Measurements from ENCODE around the gene TPCN1.

Gene TPCN1

DNA sequence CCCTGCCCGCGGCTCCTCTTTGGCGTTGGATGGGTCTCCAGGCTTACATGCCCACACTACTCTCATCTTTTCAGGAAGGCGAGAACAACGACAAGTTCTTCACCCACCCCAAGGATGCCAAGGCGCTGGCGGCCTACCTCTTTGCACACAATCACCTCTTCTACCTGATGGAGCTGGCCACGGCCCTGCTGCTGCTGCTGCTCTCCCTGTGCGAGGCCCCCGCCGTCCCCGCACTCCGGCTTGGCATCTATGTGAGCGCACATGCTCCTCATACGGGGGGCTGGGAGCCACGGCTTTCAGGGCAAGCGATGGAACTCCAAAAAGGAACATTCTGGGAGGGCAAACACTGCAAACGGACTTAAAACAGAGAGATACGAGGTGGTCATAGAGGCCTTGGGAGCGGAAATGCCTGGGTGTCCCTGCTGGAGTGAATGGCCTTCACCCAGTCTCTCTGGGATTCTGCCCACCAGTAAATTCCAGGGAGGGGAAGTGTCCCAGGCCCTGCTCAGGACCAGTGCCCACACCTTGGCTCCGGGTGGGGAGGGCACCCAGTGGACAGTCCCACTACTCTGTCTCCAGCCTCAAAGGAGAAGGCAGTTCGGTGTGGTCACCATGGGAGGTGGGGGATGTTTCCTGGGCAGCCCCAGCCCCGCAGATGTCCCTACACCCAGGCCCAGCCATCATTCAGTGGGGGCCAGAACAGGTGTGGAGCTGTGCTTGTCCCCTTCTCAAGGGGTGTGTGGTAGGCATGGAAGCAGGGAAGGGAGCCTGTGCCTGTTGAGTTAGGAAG lies 45.0 kb downstream of the TPCN1 start:
- no peak for DNase-seq

DNA sequence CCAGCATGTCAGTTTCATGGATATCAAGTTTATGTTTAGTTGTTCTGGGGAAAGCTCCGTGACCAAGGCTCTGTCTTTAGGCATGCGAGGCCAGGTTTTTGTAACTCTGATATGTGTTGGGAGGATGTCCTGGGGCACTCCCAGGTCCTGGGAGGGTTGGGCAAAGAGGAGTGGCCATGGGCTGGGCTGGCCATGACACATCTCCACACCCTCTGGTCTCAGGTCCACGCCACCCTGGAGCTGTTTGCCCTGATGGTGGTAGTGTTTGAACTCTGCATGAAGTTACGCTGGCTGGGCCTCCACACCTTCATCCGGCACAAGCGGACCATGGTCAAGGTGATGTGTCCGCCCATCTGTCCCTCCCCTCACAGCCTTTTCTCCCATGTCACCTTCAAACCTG lies 46.4 kb downstream of the TPCN1 start:
- DNase-seq = no peak

DNA sequence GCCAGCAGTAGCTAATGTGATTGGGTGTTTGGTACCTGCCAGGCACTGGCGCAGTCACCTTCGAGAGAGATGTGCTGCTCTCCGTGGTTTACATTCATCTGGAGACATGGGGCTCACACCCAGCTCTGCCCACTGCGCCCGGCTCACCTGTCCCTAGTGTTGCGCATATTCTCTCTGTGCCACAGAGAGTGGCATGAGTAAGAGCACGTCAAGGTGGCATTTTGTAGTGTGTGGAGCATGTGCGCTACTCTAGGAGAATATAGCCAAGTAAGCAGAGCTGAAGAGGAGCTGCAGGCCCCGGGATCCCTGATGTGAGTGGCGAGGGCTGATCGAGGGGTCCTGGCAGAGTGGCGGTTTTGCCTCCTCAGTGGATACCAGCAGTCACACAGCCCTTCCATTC lies 46.9 kb downstream of the TPCN1 start:
- DNase-seq = no peak

DNA sequence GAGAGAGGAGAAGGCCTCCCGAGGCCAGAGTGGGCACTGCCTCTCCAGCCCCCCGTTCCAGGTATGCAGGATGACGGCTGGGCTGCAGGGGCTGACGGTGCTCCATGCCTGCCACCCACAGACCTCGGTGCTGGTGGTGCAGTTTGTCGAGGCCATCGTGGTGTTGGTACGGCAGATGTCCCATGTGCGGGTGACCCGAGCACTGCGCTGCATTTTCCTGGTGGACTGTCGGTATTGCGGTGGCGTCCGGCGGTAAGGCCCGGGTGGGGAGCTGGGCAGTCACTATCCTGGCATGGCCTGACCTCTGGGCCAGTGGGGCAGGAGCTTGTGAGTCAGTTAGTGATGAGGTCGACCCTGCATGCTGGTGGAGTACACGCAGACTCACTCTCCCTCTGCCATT lies 47.4 kb downstream of the TPCN1 start:
- no peak for DNase-seq

DNA sequence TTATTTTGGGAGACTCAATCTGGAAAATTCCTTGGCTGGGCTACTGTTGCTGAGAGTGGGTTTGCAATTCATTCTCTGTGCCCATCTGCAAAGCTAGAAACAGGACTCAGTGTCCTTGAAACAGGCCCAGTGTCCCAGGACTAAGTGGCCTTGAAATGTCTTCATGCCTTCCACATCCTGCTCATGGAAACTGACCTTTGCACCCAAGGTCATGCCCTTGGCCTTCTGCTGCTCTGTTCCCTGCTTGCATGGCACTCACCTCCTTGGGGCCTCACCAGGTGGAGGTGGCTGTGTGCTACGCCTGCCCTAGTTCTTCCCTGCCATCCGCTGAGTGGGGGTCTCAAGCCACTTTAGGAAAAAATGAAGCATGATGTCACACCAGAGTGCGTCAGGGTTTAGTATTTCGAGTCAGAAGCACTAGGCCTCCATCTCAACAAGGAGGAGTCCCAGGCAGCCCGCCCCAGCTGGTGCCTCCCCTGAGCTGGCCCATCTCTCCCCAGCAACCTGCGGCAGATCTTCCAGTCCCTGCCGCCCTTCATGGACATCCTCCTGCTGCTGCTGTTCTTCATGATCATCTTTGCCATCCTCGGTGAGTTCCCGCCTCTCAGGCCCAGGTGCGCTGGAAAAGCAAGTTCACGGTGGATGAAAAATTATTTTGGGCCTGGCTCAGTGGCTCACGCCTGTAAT lies 48.1 kb downstream of the TPCN1 start:
- no peak for DNase-seq

DNA sequence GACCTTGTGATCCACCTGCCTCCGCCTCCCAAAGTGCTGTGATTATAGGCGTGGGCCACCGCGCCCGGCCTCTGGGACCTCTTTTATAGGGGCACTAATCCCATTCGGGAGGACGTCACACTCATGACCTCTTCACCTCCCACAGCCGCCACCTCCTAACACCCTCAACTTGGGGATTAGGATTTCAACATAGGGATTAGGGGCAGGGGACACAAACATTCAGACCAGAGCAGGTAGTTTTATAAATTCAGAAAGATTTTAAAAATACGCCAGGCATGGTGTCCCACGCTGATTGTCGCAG lies 49.4 kb downstream of the TPCN1 start:
- no peak for DNase-seq

DNA sequence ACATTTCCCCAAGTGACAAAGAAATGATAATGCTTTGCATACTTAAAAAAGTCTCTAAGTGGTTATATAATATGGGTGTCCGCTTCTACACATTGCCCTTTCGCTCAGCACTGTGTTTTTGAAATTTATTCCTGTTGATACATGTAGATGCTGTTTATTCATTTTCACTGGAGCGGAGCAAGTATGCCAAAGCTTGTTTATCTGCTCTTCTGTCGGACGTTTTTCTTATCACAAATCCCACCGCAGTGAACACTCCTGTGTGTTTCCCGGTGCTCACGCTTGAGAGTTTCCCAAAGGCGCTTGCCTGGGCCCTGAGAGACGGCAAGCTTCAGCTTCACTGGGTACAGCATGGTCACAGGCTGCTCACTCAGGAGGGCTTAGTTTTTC lies 50.2 kb downstream of the TPCN1 start:
- DNase-seq = no peak

DNA sequence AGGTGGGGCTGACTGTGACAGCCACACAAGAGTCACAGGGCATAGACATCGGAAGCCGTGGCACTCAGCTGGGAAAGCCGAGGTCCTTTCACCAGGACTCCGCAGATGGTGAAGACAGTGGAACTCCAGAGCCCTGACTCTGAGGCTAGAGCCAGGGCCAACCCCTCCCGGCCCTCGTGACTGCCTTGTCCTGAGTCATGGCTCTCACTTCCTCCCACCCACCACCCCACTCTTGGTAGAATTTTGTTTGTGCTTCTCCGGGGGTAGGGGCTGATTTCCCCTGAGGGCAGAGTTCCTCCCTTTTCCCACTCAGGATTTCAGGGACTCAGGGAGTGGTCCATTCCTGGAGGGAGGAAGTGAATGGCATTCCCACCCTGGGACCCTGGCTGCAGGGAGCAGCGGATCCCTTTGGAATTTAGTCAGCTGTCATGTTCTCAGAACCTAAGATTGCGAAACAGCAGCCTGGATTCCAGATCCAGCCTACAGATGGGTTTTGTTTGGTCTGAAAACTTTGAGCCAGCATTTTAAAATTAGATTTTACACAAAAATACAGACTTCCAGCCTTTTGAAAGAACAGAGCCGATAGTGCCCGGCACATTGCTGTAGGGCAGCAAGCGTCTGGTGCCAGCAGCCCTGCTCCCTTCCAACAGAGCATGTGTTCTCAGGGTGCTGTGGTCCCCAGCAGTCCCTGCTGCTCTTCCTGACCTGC lies 50.7 kb downstream of the TPCN1 start:
- DNase-seq = no peak

DNA sequence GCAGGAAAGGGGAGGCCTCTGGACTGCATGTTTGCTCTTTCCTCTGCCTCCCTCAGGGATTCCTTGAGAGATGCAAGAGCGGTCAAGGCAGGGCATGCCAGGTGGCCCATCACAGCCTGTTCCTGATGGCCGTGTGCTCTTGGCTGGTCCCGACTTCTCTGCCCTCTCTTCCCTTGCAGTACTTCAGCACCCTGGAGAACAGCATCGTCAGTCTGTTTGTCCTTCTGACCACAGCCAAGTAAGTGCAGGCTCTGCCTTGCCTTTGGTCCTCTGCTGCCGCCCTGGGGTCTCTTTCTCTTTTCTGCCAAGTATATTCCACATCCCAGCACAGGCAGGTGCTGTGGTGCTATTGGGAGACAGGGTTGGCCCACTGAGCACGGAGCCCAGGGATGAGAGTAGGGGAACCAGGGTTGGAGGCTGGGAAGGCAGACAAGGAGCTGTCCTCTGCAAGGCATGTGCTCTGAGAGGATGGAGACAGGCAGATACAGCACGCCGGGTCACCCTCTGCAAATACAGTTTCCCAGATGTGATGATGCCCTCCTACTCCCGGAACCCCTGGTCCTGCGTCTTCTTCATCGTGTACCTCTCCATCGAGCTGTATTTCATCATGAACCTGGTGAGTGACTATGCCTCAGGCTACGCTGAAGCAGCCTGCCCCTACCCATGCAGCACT lies 51.9 kb downstream of the TPCN1 start:
- no peak for DNase-seq

DNA sequence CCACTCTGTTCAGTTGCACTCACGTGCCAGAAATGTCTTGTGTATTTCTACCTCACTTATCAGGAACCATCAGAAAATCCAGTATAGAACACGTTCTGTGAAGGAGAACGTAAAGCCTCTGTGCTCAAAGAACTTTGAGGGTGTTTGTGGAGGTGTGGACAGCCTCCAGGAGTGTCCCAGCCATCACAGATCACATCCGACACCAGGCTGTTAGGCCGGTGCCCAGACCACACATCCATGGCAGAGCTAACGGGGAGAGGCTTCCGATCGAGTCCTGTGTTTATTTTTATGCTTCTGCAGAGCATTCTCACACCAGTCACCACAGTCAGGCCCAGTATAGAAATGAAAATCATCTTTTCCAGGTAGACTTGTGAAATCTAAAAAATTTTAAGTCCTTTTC lies 53.6 kb downstream of the TPCN1 start:
- no peak for DNase-seq

DNA sequence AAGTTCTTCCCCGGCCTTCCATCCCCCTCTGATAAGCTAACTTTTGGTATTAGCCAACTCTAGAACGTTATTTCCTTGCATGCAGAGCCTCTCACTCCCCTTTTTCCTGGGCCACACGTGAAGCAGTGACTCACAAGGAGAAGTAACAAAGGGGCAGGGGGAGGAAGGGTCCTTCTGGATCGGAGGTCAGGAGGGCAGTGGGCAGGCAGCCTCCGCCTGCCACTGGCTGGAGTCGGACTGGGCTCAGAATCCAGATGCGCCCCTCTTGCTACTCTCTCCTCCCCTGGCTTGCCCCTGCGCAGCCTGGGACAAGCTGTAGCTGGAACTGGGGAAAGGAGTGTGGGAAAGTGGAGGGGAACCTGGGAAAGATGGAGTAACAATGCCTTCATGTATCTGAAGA lies 55.0 kb downstream of the TPCN1 start:
- no peak for DNase-seq

DNA sequence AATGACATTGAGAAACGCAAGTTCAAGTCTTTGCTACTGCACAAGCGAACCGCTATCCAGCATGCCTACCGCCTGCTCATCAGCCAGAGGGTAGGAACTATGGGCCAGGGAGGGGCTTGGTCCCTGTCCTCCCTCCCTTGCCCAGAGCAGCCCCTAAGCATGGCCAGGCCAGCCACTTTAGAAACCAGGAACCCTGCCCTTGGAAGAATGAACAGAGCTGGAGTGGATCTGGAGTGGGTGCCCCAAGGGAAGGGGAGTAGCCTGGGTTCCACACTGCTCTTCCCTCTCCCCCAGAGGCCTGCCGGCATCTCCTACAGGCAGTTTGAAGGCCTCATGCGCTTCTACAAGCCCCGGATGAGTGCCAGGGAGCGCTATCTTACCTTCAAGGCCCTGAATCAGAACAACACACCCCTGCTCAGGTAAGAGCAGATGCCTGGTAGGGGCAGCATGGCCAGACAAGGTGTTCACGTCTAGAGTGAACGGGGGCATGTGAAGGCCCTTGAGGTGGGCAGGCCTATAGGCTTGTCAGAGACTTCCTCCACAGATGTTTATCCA lies 55.8 kb downstream of the TPCN1 start:
- DNase-seq = no peak

DNA sequence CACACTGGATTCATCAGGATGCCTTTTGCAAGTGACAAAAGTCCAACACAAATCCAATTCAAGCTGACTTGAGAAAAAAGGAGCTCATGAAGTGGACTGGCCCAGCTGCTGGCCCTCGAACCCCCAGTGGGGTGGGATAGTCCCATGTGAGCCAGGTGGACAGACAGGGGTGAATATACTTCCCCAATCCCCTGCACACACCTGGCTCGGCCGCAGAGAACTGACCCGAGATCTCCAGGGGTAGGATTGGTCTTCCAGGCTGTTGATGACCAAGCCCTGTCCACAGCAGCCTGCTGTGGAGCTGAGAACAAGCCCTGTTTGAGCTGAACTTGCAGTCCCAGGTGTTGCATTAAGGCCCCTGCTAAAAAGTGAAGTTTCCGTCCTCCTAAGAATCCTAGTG lies 56.2 kb downstream of the TPCN1 start:
- DNase-seq = no peak

DNA sequence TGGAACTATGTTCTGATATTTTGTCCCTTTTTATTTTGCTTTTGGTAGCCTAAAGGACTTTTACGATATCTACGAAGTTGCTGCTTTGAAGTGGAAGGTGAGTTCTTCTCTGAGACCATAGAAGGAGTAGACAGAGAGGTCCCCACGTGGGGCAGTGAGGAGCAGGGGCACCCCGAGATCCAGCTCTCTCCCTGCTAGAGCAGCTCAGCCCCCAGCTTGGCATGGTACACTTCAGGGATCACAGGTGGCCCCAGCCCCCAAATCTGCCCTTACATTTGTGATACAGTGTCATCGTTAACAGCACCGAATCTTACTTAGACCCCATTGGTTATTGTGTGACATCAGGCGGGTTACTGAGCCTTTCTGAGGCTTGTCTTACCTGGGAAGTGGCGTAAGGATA lies 56.9 kb downstream of the TPCN1 start:
- DNase-seq = no peak

DNA sequence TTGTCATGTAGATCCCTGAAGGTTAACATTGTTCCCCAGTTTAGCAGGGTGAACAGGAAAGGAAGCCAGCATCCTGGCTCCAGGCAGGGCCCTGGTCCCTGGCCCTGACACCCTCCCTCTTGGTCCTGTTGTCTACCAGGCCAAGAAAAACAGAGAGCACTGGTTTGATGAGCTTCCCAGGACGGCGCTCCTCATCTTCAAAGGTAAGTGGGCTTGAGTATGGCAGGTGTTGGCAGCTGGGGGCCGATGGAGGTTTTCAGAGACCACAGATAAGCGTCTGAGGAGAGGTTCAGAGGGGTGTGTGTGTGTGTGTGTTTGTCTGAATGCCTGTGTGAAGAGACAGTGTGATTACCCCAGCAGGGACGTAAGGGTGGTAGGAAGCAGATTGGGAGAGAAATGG lies 57.4 kb downstream of the TPCN1 start:
- DNase-seq = no peak

DNA sequence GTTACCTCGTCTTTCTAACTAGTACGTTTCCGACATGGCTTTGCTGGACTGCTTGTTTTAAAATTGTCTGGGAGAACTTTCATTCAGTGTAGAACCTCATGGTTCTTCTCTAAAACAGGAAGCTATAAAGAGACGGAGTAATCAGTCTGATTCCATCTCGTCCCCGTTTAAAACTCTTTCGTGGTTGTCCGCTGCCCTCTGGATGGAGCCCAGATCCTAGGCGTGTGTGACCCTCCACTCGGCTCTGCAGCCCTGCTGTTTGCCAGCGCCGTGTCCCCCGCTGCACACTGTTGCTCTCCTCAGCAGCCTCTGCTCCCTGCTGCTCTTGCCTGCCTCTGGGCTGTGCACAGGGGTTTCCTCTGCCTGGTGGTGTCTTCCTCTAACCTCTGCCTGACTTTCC lies 63.5 kb downstream of the TPCN1 start:
- no peak for DNase-seq

DNA sequence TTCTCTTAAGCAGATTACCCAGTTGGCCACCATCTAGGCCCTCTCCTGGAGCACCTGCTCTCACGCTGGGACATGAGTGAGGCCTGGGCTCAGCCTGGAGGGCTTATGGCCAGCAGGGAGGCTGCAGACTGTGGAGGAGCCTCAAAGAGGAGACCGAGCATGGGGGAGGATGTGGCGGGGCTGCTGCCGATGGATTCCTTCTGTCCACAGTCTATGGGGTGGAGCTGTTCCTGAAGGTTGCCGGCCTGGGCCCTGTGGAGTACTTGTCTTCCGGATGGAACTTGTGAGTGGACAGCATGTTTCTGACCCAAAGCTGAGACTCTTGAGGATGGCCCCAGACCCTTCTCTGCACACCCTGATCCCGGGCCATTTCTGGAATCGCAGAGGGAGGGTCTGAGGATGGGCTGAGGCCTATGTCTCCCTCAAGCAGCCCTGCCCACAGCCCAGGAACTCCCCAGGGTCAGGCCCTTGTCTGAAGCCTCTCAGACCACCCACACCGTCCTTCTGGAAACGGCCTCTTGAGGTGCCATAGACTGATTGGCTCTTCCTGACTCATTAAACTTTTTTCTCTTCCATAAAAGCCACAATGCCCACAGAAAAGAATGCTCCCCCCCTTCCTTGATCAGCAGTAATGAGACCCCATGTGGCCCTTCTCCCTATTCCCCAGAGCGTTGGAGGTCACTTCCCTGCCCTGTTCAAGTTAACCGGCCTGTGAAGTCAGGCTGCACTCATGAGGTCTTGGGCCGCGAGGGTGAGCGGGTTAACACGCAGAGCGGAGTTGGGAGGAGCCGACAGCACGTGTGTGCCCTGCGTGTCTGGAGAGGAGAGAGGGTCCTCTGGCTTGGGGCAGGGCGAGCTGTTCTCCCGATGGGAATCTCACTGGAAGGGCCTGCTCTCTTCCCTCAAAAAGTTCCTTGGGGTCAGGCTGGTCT lies 64.7 kb downstream of the TPCN1 start:
- no peak for DNase-seq

DNA sequence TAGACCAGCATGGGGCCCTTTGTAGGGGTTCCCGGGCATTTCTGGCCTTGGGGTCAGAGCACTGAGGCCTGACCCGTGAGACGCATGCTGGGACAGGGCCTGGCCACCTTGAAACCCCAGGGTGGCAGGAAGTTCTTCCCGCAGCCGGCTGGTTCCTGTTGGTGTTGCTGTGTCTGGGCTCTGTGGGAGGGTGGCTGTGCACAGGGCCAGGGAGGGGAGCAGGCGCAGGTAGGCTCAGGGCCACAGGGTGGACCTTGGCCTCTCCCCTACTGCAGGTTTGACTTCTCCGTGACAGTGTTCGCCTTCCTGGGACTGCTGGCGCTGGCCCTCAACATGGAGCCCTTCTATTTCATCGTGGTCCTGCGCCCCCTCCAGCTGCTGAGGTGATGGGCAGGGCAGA lies 65.4 kb downstream of the TPCN1 start:
- no peak for DNase-seq

DNA sequence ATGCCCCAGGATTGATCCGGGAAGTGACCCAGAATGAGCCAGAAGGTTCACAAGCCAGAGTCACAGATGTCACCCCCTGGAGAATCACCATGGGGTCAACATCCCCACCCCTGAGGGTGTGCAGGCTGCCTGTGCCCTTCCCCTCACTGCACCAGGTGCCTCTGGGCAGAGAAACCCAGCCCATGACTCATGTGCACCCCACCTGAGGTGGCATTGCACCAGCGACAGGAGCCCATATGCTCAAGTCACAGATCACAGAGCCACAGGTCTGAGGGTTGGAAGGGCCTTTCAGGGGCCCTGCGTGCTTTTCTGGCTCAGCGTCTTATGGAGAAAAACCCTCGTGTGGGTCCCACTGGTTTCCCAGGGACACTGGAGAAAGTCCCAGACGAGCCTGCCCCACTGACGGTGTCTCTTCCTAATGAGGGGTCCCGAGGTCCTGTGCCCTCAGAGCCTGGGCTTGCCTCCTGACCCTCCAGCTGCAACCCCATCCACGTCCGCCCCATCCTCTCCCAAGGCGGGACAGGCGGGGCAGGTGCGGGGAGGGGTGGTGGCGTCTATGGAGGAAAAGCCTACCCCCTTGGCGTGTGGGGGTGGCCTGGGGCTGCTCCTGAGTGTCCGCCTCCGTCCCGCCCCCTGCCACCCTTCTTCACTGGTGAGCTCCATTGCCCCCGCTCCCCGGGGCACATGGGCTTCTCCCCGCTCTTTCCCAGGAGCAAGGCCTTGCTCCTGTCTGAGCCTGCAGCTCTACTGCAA lies 66.1 kb downstream of the TPCN1 start:
- DNase-seq = no peak

DNA sequence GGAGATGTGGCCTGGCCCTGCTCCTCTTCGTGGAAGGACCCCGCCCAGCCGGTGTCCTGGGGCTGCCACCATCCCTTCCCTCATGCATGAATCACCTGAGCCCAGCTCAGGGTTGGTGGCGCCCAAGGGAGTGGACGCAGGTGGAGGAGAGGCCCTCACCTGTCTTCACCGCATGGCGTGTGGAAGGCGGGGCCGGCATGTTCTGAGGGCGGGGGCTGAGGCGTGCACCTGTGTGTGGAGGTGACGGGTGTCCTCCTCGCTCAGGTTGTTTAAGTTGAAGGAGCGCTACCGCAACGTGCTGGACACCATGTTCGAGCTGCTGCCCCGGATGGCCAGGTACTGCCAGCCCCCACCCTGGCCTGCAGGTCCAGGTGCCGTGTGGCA lies 66.6 kb downstream of the TPCN1 start:
- DNase-seq = no peak

DNA sequence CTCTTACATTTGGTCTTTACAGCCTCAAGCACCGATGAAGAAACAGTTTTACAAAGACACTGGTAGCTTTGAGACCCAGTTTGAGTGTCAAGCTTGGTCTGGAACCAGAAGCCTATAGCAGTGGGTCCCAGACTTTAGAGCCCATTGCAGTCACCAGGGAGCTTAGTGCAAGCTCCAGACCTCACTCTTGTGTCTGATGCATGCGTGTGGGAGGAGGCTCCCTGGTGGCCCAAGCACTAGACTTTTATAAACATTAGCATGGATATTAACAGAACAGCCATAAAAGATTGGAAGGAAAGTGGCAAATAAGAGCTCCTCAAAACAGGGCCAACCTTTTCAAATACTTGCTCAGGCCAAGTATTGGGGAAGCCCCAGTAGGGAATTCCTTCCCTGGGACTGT lies 68.1 kb downstream of the TPCN1 start:
- no peak for DNase-seq

DNA sequence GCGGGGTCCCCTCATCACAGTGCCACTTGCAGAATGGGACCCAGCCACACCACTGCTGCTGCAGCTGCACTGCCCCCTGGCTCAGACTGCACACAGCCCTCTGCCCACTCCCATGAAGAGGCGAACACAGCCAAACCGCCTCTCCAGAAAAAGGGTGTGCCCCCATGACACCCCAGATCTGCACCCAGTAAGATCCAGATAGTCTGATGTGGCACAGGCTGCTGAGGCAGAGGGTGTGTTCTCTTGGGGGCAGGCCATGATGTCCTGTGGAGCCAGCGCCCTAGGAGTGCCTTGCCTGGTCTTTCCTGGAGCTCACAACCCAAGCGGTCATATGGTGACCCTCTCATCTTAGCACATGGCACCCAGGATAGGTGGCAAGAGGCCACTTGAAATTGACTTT lies 69.2 kb downstream of the TPCN1 start:
- no peak for DNase-seq

Measured in CD4-positive, alpha-beta T cell treated with Interleukin-6 for 4 hours (primary cell).